Keratinocyte (primary cell): Measurements from ENCODE around the gene TMEM144. TPM values are rescaled to one million over a fixed set of nuclear protein-coding genes. Genes with fewer than 3 reads are reported as not detected.

Source experiments
- DNase-seq: peaks from one replicate; pipeline ENCODE4 v3.0.0-alpha.2; 2011; ENCODE audit warnings: low read depth, missing footprints, low spot score
- FAIRE-seq: peaks from 2 replicates; lab custom pipeline; 2011; peaks lifted over from hg19 to GRCh38; lab: Jason Lieb, UNC
- H2AFZ ChIP-seq: 2 replicates; pipeline ENCODE4 v1.6.0; 2012; ENCODE audit warnings: low read length, control low read depth, inconsistent platforms; ENCODE audit not compliant: control insufficient read depth
- H3K27ac ChIP-seq: 2 replicates; pipeline ENCODE4 v1.5.1; 2011; ENCODE audit warnings: low read length; ENCODE audit not compliant: control insufficient read depth, insufficient read depth
- H3K27me3 ChIP-seq: 3 replicates; pipeline ENCODE4 v1.6.0; 2011; ENCODE audit warnings: low read length; ENCODE audit not compliant: control insufficient read depth, insufficient read depth; ENCODE audit errors: extremely low read depth
- H3K36me3 ChIP-seq, 2 experiments: 2 replicates in 1 of 2; 3 replicates in 1 of 2; pipeline ENCODE4 v1.5.1; 2011; ENCODE audit warnings: low read length in 2 of 2, mild to moderate bottlenecking in 1 of 2; ENCODE audit not compliant: control insufficient read depth in 2 of 2, insufficient read depth in 2 of 2; ENCODE audit errors: extremely low read depth in 1 of 2
- H3K4me1 ChIP-seq: 3 replicates; pipeline ENCODE4 v1.5.1; 2011; ENCODE audit warnings: low read length; ENCODE audit not compliant: control insufficient read depth, insufficient read depth; ENCODE audit errors: extremely low read depth
- H3K4me2 ChIP-seq: 3 replicates; pipeline ENCODE4 v1.6.0; 2011; ENCODE audit warnings: low read depth, low read length; ENCODE audit not compliant: control insufficient read depth, insufficient read depth; ENCODE audit errors: extremely low read depth
- H3K4me3 ChIP-seq, 3 experiments: fragments of 200-600 bp in 1 of 3; sonication (generic) in 1 of 3; 2 replicates in 2 of 3; 3 replicates in 1 of 3; pipeline ENCODE4 v1.5.1; 2011 to 2016; ENCODE audit warnings: low read length in 3 of 3, mild to moderate bottlenecking in 3 of 3, control low read depth in 2 of 3, inconsistent platforms in 1 of 3, low read depth in 1 of 3, mixed read lengths in 1 of 3, mixed run types in 1 of 3, moderate library complexity in 1 of 3; ENCODE audit not compliant: control insufficient read depth in 2 of 3, insufficient read depth in 2 of 3; ENCODE audit errors: extremely low read depth in 1 of 3
- H3K79me2 ChIP-seq: 2 replicates; pipeline ENCODE4 v1.6.0; 2012; ENCODE audit warnings: low read length; ENCODE audit not compliant: control insufficient read depth, insufficient read depth
- H3K9ac ChIP-seq: 3 replicates; pipeline ENCODE4 v1.6.0; 2011; ENCODE audit warnings: low read length; ENCODE audit not compliant: control insufficient read depth, insufficient read depth; ENCODE audit errors: extremely low read depth
- H3K9me1 ChIP-seq: 3 replicates; pipeline ENCODE4 v1.6.0; 2011; ENCODE audit warnings: low read length; ENCODE audit not compliant: control insufficient read depth, insufficient read depth; ENCODE audit errors: extremely low read depth
- H3K9me3 ChIP-seq: 2 replicates; pipeline ENCODE4 v1.5.1; 2012; ENCODE audit warnings: low read depth, low read length; ENCODE audit not compliant: control insufficient read depth
- H4K20me1 ChIP-seq: 3 replicates; pipeline ENCODE4 v1.6.0; 2011; ENCODE audit warnings: low read length; ENCODE audit not compliant: control insufficient read depth, insufficient read depth; ENCODE audit errors: extremely low read depth
- CTCF ChIP-seq, 3 experiments: IDR thresholded peaks in 1 of 3; conservative IDR thresholded peaks in 1 of 3; optimal IDR thresholded peaks in 1 of 3; 2 replicates in 2 of 3; 3 replicates in 1 of 3; pipeline versions ENCODE3 to v1.5.1; 2011; ENCODE audit warnings: low read length in 3 of 3, mild to moderate bottlenecking in 3 of 3, moderate library complexity in 2 of 3, control low read depth in 1 of 3, inconsistent platforms in 1 of 3; ENCODE audit not compliant: insufficient read depth in 2 of 3; ENCODE audit errors: extremely low read depth in 1 of 3
- EZH2 ChIP-seq: IDR thresholded peaks from one replicate; pipeline ENCODE4 v1.6.1; 2012; ENCODE audit warnings: inconsistent platforms, mild to moderate bottlenecking, low read length, moderate library complexity
- dilution Hi-C: fragments of 300-500 bp; cut with MboI; formaldehyde crosslinking; loops from one replicate; pipeline ENCODE4 v1.7.0; 2020; ENCODE audit warnings: low sequenced_read_pairs; ENCODE audit not compliant: extremely low pct_ligation_motif_present
- polyA plus RNA-seq, 5 experiments: library from polyadenylated mRNA; depleted of rRNA in 3 of 5; stranded (reverse) in 3 of 5; stranded (forward) in 1 of 5; unstranded in 1 of 5; fragments of >200 nt; gene quantifications; 1 replicate in 1 of 5; 2 replicates in 3 of 5; 3 replicates in 1 of 5; pipeline versions ENCODE4 v1.2.1 to v1.2.3, GENCODE V29; 2011 to 2012; ENCODE audit warnings: missing spikeins in 2 of 5, low read depth in 1 of 5, low replicate concordance in 1 of 5

The TMEM144 gene
- polyA plus RNA-seq, 1 donor (not counting 4 experiments of a cell fraction or from before 2014, with no cell fraction given): 3.3 TPM

DNA sequence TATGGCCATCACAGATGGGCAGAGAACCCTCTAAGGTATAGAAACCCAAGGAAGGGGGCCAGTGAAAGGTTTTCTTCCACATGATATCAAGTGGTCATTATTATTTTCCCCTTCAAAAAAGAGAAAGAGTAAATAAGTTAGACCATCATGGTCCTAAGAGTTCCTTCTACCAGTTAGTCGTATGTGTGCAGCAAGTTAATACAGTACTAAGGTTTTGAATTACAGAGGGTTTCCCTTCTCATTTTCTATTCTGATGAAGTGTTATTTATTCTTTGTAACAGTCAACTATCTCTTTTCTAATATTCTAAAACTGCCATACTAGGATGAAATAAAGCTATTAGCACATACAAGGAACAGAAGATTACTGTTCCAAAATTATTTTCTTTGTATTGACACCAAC, 94.4 kb downstream of the TMEM144 start:
- Histone ChIP-seq H3K79me2 (no peaks in the 10 kb centered on the region), H4K20me1 (no peaks in the 10 kb centered on the region), H3K9ac (no peak overlapping the region), H3K27me3 (no peaks in the 10 kb centered on the region), H3K9me3 (no peaks in the 10 kb centered on the region), H3K36me3 (no peaks in the 10 kb centered on the region), H3K4me2 (no peak overlapping the region), H3K27ac (no peak overlapping the region), H3K9me1 (no peaks in the 10 kb centered on the region), H3K4me1 (peaks cover 18% of the 10 kb centered on the region), H3K4me3 (no peak overlapping the region), H2AFZ (no peak overlapping the region)
- dilution Hi-C loops: no loop called here
- TF ChIP-seq CTCF (optimal IDR thresholded peaks at IDR 0.05 in 1 of 3, IDR thresholded peaks at IDR 0.05 in 1 of 3, conservative IDR thresholded peaks at IDR 0.05 in 1 of 3; ENCODE audit: extremely low read depth in 1 of 3, insufficient read depth in 2 of 3, low read length in 3 of 3) (no peak), EZH2 (no peak)
- DNase-seq (no peak), FAIRE-seq (no peak)

Other genes starting within 250 kb of the TMEM144 start
- gene GASK1B, start 37.5 kb upstream of the TMEM144 start, polyA plus RNA-seq: 1.4 to 3.1 TPM (median 2.1 TPM) in 3 replicates